Middle frontal gyrus (tissue), 1 donor: Measurements from ENCODE around the gene KLF17.
"Not testable (repeated sequence)": the region's sequence is repeated elsewhere in the genome, so short reads cannot be mapped to it uniquely, and the experiment has no call there.

ENCODE experiments used
- DNase-seq: peaks from one replicate; pipeline ENCODE4 v3.0.0-alpha.2; 2015; ENCODE audit warnings: low spot score; ENCODE audit errors: extremely low spot score

Gene KLF17

DNA sequence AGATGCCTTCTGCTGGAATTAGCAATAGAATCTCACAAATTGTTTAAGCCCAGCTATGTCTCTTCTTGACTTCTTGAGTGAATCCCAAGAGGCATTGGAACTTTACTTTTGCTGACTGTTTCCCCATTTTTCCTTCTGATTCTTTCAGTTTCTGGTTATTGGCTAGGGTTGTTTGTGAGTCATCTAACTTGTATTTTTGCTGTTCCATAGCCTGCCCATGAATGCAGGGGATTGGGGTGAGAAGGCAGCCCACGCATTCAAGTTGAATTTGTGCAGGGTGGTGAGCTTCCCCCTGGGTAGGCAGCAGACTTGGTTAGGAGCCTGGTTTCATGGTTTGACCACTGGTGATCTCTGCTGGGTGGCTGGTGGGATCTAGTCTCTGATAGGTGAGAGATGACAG is 10.4 kb upstream of the KLF17 start:
- no peak for DNase-seq

DNA sequence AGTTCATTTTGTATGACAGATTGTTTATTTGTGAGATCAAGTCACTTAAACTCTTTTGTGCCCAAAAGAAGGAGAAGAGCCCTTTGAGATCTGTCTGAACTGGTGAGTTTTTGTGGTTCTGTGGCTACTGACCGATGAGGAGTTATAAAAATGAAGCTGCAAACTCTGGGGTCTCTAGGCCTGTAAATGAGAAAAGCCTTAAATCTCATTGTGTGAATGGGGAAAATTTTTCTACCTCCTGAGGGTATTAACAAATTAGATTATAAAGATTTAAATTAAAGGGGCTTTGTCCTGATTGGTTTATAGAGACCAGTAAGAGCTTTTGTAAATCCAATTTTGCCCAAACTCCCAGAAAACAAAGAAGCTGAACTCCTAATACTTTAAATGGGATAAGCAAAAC is 9.7 kb upstream of the KLF17 start:
- DNase-seq: no peak

- no peak for DNase-seq
Observed at GRCh38 chr1:44110916-44111315, 7.7 kb upstream of the KLF17 start.

DNA sequence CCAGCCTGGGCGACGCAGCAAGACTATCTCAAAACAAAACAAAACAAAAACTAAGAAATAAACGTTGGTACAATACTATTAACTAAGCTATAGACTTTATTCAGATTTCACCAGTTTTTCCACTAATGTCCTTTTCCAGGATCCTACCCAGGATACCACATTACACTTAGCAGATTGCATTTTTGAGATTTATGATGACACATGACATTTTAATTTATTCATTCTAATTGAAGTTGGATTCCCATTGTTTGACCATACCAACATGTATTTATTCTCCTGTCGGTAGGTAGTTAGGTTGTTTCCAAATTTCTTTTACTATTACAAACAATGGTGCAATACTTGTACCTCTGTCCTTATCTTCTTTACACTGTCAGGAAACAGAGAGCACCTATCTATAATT is 6.8 kb upstream of the KLF17 start:
- DNase-seq: no peak

DNA sequence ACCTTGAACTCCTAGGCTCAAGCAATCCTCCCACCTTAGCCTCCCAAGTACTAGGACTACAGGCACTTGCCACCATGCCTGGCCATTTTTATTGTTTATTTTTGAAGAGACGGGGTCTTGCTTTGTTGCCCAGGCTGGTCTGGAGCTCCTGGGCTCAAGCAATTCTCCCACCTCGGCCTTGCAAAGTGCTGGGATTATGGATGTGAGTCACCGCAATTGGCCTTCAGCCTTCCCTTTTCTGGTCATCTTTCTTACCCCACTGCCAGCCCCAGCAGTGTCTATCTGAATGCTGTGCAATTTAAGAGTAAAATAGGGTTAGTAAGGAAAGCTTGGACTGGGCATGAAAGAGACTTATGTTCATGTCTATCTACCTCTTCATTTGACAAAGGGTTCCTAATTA is 6.1 kb upstream of the KLF17 start:
- no peak for DNase-seq

GRCh38 chr1:44113095-44113609 is 5.5 kb upstream of the KLF17 start:
- DNase-seq: no peak

- DNase-seq: no peak
Observed at GRCh38 chr1:44114098-44114497, 4.5 kb upstream of the KLF17 start.

GRCh38 chr1:44117272-44117671 is 1.3 kb upstream of the KLF17 start:
- DNase-seq: not testable (repeated sequence)

- DNase-seq: no peak
Observed at GRCh38 chr1:44119525-44119924, 904 bp downstream of the KLF17 start.

DNA sequence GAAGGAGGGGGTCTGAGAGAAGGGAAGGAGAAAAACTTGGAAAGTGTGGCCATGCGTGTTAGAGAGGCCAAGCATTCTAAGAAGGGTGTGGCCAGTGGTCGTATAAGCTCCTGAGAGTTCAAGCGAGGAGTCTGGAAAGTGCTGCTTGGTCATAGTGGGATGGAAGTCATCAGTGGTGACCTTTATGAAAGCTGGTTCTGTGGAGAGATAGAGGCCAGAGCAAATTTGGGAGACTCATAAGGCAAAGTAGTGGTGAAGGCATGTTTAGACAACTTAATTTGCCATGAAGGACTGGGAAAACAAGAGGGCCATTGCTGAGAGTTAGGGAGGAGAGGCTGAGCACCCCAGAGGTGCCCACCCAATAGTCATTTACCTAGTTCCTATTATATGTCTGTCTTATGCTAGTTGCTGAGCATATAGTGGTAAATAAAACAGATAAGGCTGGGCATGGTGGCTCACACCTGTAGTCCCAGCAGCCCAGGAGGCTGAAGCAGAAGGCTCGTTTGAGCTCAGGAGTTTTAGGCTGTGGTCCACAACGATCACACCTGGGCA is 1.9 kb downstream of the KLF17 start:
- DNase-seq: no peak

- DNase-seq: no peak
Observed at GRCh38 chr1:44129616-44130500, 11.2 kb downstream of the KLF17 start.

GRCh38 chr1:44131411-44131810 is 12.8 kb downstream of the KLF17 start:
- DNase-seq: no peak

- no peak for DNase-seq
Observed at GRCh38 chr1:44134071-44134920, 15.7 kb downstream of the KLF17 start.

- no peak for DNase-seq
Observed at GRCh38 chr1:44135886-44136285, 17.3 kb downstream of the KLF17 start.

DNA sequence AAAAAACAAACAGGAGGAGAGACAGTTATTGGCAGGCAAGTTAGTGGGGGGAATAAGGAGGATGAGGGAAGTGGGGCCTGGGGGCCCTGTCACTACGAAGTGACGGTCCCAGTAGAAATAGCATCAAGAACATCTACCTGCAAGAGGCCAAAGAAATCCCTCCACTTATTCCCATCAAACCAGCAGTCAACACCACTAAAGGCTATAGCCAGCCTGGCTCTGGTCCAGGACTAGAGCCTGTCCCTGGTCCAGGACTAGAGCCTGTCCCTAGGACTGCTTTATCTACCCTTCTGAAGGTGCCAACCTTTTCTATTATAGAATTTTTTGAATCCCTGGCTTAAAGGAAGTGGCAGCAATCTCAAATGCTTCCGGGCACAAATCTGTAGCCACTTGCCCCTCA is 19.6 kb downstream of the KLF17 start:
- no peak for DNase-seq

DNA sequence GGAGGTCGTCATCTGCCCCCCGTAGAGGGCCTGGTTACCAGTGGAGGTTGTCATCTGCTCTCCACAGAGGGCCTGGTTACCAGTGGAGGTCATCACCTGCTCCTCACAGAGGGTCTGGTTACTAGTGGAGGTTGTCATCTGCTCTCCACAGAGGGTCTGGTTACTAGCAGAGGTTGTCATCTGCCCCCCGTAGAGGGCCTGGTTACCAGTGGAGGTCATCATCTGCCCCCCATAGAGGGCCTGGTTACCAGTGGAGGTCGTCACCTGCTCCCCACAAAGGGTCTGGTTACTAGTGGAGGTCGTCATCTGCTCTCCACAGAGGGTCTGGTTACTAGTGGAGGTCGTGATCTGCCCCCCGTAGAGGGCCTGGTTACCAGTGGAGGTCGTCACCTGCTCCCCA is 20.9 kb downstream of the KLF17 start:
- DNase-seq: not testable (repeated sequence)

- no peak for DNase-seq
Observed at GRCh38 chr1:44141531-44141930, 22.9 kb downstream of the KLF17 start, which contains the start of gene KLF18. Gene KLF18 (minus strand): TSS chr1:44141631. CDS start chr1:44141631, 0 bp downstream.

- no peak for DNase-seq
Observed at GRCh38 chr1:44144962-44145756, 26.5 kb downstream of the KLF17 start.

DNA sequence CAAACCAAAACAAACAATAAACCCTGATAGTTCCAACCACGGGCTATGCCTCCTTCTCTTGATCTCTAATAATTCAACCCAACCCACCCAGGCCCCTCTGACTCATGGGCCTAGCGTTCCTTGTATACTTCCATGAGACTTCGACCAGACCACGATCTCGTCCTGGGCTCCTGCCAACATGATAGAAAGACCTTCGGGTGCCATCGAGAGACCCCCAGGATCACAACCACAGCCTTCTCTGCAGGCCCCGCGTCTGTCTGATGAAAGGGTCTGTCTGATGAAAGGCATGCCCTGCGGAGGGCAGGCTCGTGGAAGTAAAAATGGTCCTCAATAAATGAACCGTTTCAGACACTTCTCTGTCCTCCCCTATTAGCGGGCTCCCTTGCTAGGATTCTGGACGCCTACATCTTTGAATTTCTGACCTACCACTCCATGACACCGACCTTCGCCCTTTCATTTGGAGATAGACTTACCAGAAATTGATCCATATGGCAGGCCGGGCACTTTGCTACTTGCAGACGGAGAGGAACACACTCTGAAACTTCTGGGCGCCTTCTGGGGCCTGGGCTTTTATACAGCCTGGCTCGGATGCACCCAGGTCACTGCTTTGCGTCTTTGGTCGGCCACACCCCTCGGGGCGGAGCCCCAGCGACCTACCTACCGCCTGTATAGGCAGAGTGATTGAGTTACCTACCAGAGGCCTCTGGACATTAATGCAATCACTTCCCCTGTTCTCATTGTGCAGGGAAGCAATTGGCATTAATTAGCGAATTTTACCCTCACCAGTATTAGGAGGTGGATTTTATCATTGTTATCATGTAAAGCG is 28.1 kb downstream of the KLF17 start:
- no peak for DNase-seq

DNA sequence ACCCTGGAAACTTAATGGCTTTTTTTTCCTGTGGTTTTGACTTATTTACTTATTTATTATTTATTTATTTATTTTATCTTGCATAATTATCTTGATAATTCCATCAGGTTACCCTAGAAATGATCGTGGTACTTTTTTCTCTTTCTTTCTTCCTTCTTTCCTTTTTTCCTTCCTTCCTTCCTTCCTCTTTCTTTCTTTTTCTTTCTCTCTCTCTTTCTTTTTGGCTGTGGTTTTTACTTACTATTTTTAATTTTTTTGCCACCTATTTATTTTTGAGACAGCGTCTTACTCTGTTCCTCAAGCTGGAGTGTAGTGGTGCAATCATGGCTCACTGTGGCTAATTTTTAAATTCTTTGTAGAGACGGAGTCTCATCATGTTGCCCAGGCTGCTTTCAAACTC is 29.0 kb downstream of the KLF17 start:
- no peak for DNase-seq
